Epithelial cell of proximal tubule (primary cell): ENCODE data around the gene FJX1. TPM values are rescaled to one million over a fixed set of nuclear protein-coding genes. Genes with fewer than 3 reads are reported as not detected.

Source experiments
- DNase-seq: peaks from one replicate; pipeline ENCODE4 v3.0.0-alpha.2; 2011; ENCODE audit warnings: low read depth
- H3K4me3 ChIP-seq: 2 replicates; pipeline ENCODE4 v1.5.1; 2011; ENCODE audit warnings: low read depth, mild to moderate bottlenecking, low read length
- total RNA-seq: library from RNA; depleted of rRNA; stranded (reverse); fragments of >200 nt; gene quantifications from 2 replicates; pipeline ENCODE4 v1.2.3, GENCODE V29; 2015
- TF ChIP-seq, protein P1 (sequence below): conservative IDR thresholded peaks from 2 replicates; pipeline ENCODE4 v1.5.1; 2012; ENCODE audit warnings: low read depth, mild to moderate bottlenecking, low read length

Gene FJX1
- total RNA-seq, 1 donor from 2014 or later = 52.1 TPM

DNA sequence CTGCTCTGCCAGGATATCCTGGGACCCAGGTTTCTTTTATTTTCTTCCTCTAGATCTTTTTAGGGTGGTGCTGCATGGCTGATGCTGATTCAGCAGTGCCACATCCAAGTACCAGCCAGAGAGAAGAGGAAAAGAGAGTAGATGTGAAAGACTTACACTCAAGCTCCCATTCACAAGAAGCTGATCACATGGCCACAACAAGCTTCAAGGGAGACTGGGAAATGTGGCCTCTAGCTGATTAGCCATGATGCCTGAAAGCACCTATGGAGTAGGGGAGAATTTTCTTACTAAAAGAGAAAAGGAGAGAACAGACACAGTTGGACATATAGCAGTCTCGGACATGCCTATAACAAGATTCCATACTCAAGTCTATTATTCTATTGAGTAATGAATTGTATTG, 34.4 kb upstream of the FJX1 start:
- TF ChIP-seq, protein P1, sequence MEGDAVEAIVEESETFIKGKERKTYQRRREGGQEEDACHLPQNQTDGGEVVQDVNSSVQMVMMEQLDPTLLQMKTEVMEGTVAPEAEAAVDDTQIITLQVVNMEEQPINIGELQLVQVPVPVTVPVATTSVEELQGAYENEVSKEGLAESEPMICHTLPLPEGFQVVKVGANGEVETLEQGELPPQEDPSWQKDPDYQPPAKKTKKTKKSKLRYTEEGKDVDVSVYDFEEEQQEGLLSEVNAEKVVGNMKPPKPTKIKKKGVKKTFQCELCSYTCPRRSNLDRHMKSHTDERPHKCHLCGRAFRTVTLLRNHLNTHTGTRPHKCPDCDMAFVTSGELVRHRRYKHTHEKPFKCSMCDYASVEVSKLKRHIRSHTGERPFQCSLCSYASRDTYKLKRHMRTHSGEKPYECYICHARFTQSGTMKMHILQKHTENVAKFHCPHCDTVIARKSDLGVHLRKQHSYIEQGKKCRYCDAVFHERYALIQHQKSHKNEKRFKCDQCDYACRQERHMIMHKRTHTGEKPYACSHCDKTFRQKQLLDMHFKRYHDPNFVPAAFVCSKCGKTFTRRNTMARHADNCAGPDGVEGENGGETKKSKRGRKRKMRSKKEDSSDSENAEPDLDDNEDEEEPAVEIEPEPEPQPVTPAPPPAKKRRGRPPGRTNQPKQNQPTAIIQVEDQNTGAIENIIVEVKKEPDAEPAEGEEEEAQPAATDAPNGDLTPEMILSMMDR = no peak
- DNase-seq = no peak
- no peak overlapping the region for H3K4me3 ChIP-seq

DNA sequence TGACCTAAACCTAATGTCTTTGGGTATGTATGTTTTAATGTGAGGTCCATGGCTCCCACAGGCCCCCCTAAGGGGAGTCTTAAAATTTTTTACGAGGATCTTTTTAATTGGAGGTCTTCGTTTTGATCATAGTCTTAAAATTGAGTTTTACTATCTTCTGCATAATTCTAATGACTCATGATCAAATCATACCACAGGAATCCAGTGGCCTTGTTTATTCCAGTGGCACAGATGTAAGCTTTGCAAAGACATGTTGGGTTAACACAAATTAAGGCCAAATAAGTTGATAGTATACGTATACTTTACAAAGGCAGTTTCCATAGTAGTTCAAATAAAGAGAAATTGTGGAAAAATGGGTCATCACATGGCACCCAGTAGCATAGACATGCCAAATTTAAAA, 33.9 kb upstream of the FJX1 start:
- TF ChIP-seq, protein P1 = no peak
- no peak for DNase-seq
- no peak overlapping the region for H3K4me3 ChIP-seq

DNA sequence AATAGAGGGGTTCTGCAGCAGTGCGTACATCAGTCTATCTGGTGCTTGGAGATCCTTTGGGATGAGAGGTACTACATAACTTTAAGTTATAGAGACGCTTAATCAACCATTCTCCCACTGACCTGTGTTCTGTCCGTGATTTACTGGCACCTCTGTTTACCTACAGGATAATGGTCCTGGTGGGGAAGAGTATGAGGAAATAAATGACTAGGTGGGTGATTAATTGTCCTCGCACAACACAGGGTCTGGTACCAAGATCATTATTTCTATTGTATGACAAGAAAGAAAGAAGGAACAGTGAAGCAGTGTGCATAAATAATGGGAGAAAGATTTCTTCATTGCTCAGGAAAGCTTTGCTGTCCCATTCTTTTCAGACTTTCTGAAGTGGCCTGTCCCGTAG, 32.8 kb upstream of the FJX1 start:
- no peak overlapping the region for H3K4me3 ChIP-seq
- TF ChIP-seq, protein P1 = no peak
- no peak for DNase-seq

DNA sequence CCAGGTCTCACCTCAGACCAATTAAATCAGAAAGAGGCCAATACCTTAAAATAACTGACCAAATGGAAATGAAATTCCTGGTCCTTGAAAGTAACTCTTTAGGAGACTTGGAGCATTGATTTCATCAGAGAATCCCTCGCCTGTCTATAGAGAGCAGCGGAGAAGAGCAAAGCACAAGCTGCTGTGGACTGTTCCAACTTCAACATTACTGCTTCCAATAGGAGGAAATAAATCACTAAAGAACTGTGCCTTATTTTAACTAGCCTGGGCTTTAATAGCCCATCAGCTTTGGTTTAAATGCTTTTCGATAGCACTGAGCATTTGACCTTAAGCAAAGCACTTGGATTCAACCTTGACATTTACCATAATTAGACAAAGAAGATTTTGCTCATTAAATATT, 32.0 kb upstream of the FJX1 start:
- TF ChIP-seq, protein P1 = no peak
- no peak overlapping the region for H3K4me3 ChIP-seq
- DNase-seq = no peak

DNA sequence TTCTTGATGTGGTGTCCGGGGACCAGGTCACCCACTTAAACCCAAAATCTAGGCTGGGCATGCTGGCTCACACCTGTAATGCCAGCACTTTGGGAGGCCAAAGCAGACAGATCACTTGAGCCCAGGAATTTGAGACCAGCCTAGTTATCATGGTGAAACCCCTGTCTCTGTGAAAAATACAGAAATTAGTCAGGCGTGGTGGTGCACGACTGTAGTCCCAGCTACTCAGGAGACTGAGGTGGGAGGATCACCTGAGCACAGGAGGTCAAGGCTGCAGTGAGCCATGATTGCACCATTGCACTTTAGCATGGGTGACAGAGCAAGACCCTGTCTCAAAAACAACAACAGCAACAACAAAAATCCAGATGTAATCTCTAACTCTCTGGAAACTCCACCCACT, 30.3 kb upstream of the FJX1 start:
- no peak overlapping the region for H3K4me3 ChIP-seq
- TF ChIP-seq, protein P1 = no peak
- DNase-seq = no peak

DNA sequence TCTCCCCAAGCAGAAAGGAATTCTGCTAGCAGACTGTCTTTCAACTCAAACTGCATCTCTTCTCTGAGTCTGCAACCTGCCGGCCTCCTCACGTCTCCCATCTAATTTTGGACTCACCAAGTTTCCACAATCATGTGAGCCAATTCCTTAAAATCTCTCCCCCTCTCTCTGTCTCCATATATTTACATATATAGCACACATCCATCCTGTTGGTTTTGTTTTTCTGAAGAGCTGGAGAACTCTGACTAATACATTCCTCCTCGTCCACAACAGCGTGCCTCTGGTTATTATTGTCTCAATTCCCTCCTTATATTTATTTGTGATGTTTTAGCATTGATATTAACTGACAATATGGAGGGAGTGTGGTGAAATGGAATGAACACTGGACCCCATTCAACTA, 29.6 kb upstream of the FJX1 start:
- no peak overlapping the region for H3K4me3 ChIP-seq
- DNase-seq = no peak
- TF ChIP-seq, protein P1 = no peak

DNA sequence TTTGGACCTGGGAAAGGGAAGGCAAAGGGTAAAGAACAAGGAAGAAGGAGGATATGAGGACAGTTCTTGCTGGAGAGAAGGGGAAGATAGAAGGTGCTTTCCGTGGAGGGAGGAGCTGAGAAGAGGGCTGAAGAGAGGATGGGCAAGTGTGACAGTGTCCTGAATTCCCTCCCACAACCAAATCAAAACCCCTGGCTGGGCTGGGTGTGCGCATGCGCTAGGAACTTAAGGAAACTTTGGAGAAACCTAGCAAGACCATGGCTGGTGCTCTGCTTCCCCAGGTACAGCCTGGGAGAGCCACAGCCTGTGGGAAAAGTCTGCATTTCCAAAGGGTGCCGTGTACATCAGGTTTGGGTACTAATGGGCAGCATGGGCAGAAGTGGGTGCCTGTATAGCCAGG, 29.0 kb upstream of the FJX1 start:
- no peak for DNase-seq
- H3K4me3 ChIP-seq = no peak overlapping the region
- TF ChIP-seq, protein P1 = no peak
